ENCODE data around the gene SRRM4. TPM values are rescaled to one million over a fixed set of nuclear protein-coding genes. Genes with fewer than 3 reads are reported as not detected.
"Not testable (repeated sequence)": the region's sequence is repeated elsewhere in the genome, so short reads cannot be mapped to it uniquely, and the experiment has no call there.

SRRM4 gene
- polyA plus RNA-seq, 1 donor from 2014 or later: 9.9 TPM

DNA sequence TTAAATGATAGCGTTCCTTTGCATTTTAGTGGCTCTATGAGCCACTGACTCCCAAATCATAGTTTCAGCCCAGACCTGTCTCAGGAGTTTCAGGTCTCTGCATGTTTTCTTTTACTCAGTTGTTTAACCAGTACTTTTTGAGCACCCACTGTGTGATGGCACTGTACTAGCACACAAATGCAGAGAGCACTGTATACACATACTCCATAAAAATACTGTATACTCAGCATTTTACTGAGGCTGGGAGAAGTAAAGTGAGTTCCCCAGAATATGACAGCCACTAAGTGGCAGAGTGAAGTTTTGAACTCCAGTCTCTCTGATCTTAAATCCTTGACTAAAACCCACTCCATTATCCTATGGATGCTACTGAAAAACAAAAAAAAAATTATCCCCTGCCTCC, 121.4 kb downstream of the SRRM4 start:
- Histone ChIP-seq H3K27me3 (ENCODE audit: insufficient read depth, low read depth, low read length) (no peaks in the 10 kb centered on the region), H3K36me3 (ENCODE audit: insufficient read depth, low read length) (no peaks in the 10 kb centered on the region), H3K79me2 (replicated peaks; ENCODE audit: insufficient read depth, low read length) (no peaks in the 10 kb centered on the region), H3K9me3 (ENCODE audit: low read length) (no peaks in the 10 kb centered on the region), H3K9ac (ENCODE audit: low read length) (no peak overlapping the region), H2AFZ (ENCODE audit: low read depth, low read length) (no peak overlapping the region), H4K20me1 (ENCODE audit: insufficient read depth) (no peaks in the 10 kb centered on the region), H3K4me2 (ENCODE audit: low read length) (no peak overlapping the region), H3K9me2 (ENCODE audit: insufficient read depth, low read length) (no peaks in the 10 kb centered on the region), H3K4me3 (ENCODE audit: low read length) (no peak overlapping the region), H3K27ac (ENCODE audit: low read length) (no peak overlapping the region), H3F3A (ENCODE audit: insufficient read depth, low read length, poor library complexity, severe bottlenecking) (no peaks in the 10 kb centered on the region)
- TF ChIP-seq SMC3 (conservative IDR thresholded peaks at IDR 0.05; ENCODE audit: poor library complexity) (no peak), EP300 (conservative IDR thresholded peaks at IDR 0.05; ENCODE audit: poor library complexity, severe bottlenecking) (no peak), MXI1 (conservative IDR thresholded peaks at IDR 0.05; ENCODE audit: poor library complexity, severe bottlenecking) (no peak), TAF1 (IDR thresholded peaks at IDR 0.05; ENCODE audit: low read depth) (no peak), POLR2AphosphoS5 (IDR thresholded peaks at IDR 0.05) (no peak), EZH2 (IDR thresholded peaks at IDR 0.05; ENCODE audit: borderline replicate concordance, insufficient read depth, low read length, poor library complexity, severe bottlenecking) (no peak)
- TF ChIP-seq, protein P1, sequence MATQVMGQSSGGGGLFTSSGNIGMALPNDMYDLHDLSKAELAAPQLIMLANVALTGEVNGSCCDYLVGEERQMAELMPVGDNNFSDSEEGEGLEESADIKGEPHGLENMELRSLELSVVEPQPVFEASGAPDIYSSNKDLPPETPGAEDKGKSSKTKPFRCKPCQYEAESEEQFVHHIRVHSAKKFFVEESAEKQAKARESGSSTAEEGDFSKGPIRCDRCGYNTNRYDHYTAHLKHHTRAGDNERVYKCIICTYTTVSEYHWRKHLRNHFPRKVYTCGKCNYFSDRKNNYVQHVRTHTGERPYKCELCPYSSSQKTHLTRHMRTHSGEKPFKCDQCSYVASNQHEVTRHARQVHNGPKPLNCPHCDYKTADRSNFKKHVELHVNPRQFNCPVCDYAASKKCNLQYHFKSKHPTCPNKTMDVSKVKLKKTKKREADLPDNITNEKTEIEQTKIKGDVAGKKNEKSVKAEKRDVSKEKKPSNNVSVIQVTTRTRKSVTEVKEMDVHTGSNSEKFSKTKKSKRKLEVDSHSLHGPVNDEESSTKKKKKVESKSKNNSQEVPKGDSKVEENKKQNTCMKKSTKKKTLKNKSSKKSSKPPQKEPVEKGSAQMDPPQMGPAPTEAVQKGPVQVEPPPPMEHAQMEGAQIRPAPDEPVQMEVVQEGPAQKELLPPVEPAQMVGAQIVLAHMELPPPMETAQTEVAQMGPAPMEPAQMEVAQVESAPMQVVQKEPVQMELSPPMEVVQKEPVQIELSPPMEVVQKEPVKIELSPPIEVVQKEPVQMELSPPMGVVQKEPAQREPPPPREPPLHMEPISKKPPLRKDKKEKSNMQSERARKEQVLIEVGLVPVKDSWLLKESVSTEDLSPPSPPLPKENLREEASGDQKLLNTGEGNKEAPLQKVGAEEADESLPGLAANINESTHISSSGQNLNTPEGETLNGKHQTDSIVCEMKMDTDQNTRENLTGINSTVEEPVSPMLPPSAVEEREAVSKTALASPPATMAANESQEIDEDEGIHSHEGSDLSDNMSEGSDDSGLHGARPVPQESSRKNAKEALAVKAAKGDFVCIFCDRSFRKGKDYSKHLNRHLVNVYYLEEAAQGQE (IDR thresholded peaks at IDR 0.05; ENCODE audit: borderline replicate concordance): no peak
- TF ChIP-seq, protein P2, sequence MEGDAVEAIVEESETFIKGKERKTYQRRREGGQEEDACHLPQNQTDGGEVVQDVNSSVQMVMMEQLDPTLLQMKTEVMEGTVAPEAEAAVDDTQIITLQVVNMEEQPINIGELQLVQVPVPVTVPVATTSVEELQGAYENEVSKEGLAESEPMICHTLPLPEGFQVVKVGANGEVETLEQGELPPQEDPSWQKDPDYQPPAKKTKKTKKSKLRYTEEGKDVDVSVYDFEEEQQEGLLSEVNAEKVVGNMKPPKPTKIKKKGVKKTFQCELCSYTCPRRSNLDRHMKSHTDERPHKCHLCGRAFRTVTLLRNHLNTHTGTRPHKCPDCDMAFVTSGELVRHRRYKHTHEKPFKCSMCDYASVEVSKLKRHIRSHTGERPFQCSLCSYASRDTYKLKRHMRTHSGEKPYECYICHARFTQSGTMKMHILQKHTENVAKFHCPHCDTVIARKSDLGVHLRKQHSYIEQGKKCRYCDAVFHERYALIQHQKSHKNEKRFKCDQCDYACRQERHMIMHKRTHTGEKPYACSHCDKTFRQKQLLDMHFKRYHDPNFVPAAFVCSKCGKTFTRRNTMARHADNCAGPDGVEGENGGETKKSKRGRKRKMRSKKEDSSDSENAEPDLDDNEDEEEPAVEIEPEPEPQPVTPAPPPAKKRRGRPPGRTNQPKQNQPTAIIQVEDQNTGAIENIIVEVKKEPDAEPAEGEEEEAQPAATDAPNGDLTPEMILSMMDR (IDR thresholded peaks at IDR 0.05; ENCODE audit: poor library complexity, severe bottlenecking): no peak

DNA sequence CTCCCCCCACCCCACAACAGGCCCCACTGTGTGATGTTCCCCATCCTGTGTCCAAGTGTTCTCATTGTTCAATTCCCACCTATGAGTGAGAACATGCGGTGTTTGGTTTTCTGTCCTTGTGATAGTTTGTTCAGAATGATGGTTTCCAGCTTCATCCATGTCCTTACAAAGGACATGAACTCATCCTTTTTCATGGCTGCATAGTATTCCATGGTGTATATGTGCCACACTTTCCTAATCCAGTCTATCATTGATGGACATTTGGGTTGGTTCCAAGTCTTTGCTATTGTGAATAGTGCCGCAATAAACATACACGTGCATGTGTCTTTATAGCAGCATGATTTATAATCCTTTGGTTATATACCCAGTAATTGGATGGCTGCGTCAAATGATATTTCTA, 123.6 kb downstream of the SRRM4 start:
- not testable (repeated sequence) for H3K9ac ChIP-seq (ENCODE audit: low read length); H4K20me1 ChIP-seq (ENCODE audit: insufficient read depth); H3K27me3 ChIP-seq (ENCODE audit: insufficient read depth, low read depth, low read length); H3K27ac ChIP-seq (ENCODE audit: low read length); H3K4me3 ChIP-seq (ENCODE audit: low read length); H3K4me2 ChIP-seq (ENCODE audit: low read length); H3K9me2 ChIP-seq (ENCODE audit: insufficient read depth, low read length); H3K36me3 ChIP-seq (ENCODE audit: insufficient read depth, low read length); H3K9me3 ChIP-seq (ENCODE audit: low read length); H3K79me2 ChIP-seq (replicated peaks; ENCODE audit: insufficient read depth, low read length); H3F3A ChIP-seq (ENCODE audit: insufficient read depth, low read length, poor library complexity, severe bottlenecking); H2AFZ ChIP-seq (ENCODE audit: low read depth, low read length)

DNA sequence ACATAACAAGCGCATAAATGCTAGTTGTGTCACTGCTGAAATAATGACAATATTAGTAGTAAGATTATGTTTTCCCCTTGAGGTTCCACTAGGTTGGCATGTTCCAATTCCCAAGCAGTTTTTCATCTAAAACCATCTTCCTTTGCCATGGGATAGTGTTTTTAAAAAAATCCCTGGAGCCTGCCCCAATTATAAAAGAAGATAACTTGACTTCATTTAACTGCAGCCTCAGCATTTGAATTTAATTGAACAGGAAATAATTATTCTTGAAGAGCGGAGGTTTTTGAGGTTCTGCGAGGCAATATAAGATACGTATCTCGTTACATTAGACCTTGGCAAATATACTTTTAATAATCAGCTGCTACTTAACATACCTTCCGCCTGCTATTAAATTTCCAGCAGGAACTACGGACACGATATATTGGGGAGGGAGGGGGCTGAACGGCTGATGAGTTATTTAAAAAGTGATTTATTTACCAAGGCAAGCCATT, 132.2 kb downstream of the SRRM4 start:
- Histone ChIP-seq H3K36me3 (ENCODE audit: insufficient read depth, low read length) (peaks cover 19% of the 10 kb centered on the region), H3K4me2 (ENCODE audit: low read length) (no peak overlapping the region), H3K27me3 (ENCODE audit: insufficient read depth, low read depth, low read length) (no peaks in the 10 kb centered on the region), H4K20me1 (ENCODE audit: insufficient read depth) (no peaks in the 10 kb centered on the region), H3K79me2 (replicated peaks; ENCODE audit: insufficient read depth, low read length) (no peaks in the 10 kb centered on the region), H3K9me3 (ENCODE audit: low read length) (no peaks in the 10 kb centered on the region), H2AFZ (ENCODE audit: low read depth, low read length) (no peak overlapping the region), H3K27ac (ENCODE audit: low read length) (no peak overlapping the region), H3K9me2 (ENCODE audit: insufficient read depth, low read length) (no peaks in the 10 kb centered on the region), H3K4me3 (ENCODE audit: low read length) (no peak overlapping the region), H3F3A (ENCODE audit: insufficient read depth, low read length, poor library complexity, severe bottlenecking) (no peaks in the 10 kb centered on the region), H3K9ac (ENCODE audit: low read length) (no peak overlapping the region)
- TF ChIP-seq, protein P2 (IDR thresholded peaks at IDR 0.05; ENCODE audit: poor library complexity, severe bottlenecking): no peak
- no peak for TF ChIP-seq POLR2AphosphoS5 (IDR thresholded peaks at IDR 0.05)
